ENCODE measurements around the gene ZNF311.

ZNF311 gene

DNA sequence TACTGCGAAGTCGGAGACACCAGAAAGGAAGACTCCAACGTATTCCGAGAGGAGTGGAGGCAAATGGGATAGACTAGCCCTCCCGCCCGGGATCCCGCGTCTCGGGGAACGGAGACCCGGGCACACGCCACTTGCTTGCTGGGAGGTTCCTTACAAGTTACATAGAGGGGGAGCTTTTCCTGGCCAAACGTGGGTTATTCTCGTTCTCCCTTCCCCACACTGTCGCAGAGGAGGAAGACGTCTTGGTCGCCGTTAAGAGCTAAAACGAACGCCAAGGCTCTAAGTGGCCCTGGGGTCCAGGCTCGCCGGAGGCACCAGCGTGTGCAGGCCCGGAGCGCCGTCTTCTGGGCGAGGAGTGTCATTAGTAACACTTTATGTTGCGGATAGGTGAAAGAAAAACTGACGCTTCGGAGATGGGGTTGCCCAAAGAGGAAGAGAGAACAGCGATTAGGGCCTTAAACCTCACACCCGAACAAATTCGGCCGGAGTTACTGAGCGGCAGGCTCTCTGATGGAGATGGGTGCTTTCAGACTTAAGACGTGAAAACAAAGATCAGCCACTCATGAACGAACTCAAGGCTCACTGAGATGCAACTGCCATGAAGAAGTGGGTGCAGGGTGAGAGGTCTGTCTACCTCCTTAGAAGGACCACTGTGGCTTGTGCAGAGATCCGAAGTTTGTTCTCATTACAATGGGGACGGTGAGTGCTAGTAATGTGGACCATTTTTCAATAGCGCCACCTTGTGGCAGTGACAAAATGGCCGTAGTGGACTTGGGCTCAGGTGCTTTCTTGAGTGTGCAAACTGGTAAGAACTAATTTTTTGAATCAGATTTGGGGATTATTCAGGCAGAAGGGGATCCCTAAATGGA, 11.7 kb upstream of the ZNF311 start:
- H3K4me2 ChIP-seq = peak overlapping the region; percentile 73 to 95 (median 83)
- peaks cover 9 to 23% (median 18%) of the 10 kb centered on the region in 11 experiments; a peak in 21 of 22 replicates for H3K9me3 ChIP-seq (replicated peaks in 1 of 11)
- no peaks in the 10 kb centered on the region for H3K36me3 ChIP-seq
- peak overlapping the region; percentile 11 to 73 (median 58); a peak in 18 of 22 replicates for H3K9ac ChIP-seq
- H3K27ac ChIP-seq = peak overlapping the region in 4 of 11 experiments; percentile 2 to 38 (median 28); a peak in 4 of 22 replicates
- peak overlapping the region; percentile 54 to 73 (median 62) for H3K4me3 ChIP-seq
- H3K27me3 ChIP-seq = peaks cover 0 to 7% (median 0%) of the 10 kb centered on the region in 11 experiments; a peak in 6 of 22 replicates
- no peak for TF ChIP-seq Cebpa-rat (IDR thresholded peaks at IDR 0.05)
- H4K20me1 ChIP-seq = no peaks in the 10 kb centered on the region
- peaks cover 0 to 6% (median under 1%) of the 10 kb centered on the region in 10 experiments; a peak in 2 of 20 replicates for H3K4me1 ChIP-seq

- H3K36me3 ChIP-seq = no peaks in the 10 kb centered on the region
- H3K27me3 ChIP-seq = peaks cover 0 to 9% (median 5%) of the 10 kb centered on the region in 11 experiments; a peak in 10 of 22 replicates
- no peak overlapping the region for H3K4me2 ChIP-seq
- no peak for TF ChIP-seq Cebpa-rat (IDR thresholded peaks at IDR 0.05)
- H4K20me1 ChIP-seq = no peaks in the 10 kb centered on the region
- no peak overlapping the region for H3K9ac ChIP-seq
- peaks cover 0 to 11% (median 4%) of the 10 kb centered on the region in 10 experiments; a peak in 2 of 20 replicates for H3K4me1 ChIP-seq
- H3K4me3 ChIP-seq = peak overlapping the region in 2 of 10 experiments; percentile 6 to 9; a peak in 1 of 20 replicates
- H3K27ac ChIP-seq = no peak overlapping the region
- peaks cover 9 to 23% (median 17%) of the 10 kb centered on the region in 11 experiments; a peak in 21 of 22 replicates for H3K9me3 ChIP-seq (replicated peaks in 1 of 11)
Observed at GRCh38 chr6:29014729-29015608, 9.9 kb upstream of the ZNF311 start.

DNA sequence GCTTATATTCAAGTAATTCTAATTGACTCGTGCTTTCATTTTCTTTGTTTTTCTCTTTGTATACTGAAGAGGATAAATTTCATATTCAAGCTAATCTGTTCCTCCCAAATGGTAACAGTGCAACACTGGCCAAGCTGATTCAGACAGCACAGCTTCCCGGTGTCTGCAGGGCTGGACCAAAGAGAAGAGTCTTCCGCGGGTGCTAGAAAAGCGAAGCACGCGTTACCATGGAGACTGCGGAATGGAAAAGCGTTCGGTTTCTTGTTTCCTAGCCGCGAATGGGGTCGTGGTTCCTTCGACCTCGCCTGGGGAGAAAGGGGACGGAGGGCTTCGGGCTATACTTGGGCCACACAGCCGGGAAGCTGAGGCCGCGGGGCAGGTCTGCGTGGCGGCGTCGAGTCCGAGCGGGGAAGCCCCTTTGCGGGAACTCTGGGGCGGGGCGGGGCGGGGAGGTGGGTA, 6.2 kb upstream of the ZNF311 start:
- H3K27ac ChIP-seq = peak overlapping the region in 1 of 11 experiments; percentile 30; a peak in 2 of 22 replicates
- H3K9ac ChIP-seq = peak overlapping the region in 9 of 11 experiments; percentile 25 to 66 (median 56); a peak in 11 of 22 replicates
- peak overlapping the region; percentile 48 to 71 (median 60) for H3K4me3 ChIP-seq
- H3K4me1 ChIP-seq = peaks cover 0 to 8% (median 3%) of the 10 kb centered on the region in 10 experiments; a peak in 2 of 20 replicates
- H3K4me2 ChIP-seq = peak overlapping the region; percentile 51 to 87 (median 76)
- H3K36me3 ChIP-seq = no peaks in the 10 kb centered on the region
- TF ChIP-seq Cebpa-rat (IDR thresholded peaks at IDR 0.05) = no peak
- peaks cover 9 to 23% (median 17%) of the 10 kb centered on the region in 11 experiments; a peak in 21 of 22 replicates for H3K9me3 ChIP-seq (replicated peaks in 1 of 11)
- no peaks in the 10 kb centered on the region for H4K20me1 ChIP-seq
- H3K27me3 ChIP-seq = peaks cover 0 to 9% (median 5%) of the 10 kb centered on the region in 11 experiments; a peak in 10 of 22 replicates

- Histone ChIP-seq H3K27ac (no peak overlapping the region), H3K4me2 (no peak overlapping the region), H3K4me3 (no peak overlapping the region), H3K27me3 (peaks cover 0 to 13% (median 7%) of the 10 kb centered on the region in 11 experiments; a peak in 12 of 22 replicates), H3K36me3 (no peaks in the 10 kb centered on the region), H3K9me3 (replicated peaks in 1 of 11) (peaks cover 0 to 15% (median 6%) of the 10 kb centered on the region in 11 experiments; a peak in 15 of 22 replicates), H4K20me1 (no peaks in the 10 kb centered on the region), H3K4me1 (peaks cover 0 to 5% (median 3%) of the 10 kb centered on the region in 10 experiments; a peak in 1 of 20 replicates), H3K9ac (no peak overlapping the region)
- no peak for TF ChIP-seq Cebpa-rat (IDR thresholded peaks at IDR 0.05)
Observed at GRCh38 chr6:29009358-29009757, 4.2 kb upstream of the ZNF311 start.

DNA sequence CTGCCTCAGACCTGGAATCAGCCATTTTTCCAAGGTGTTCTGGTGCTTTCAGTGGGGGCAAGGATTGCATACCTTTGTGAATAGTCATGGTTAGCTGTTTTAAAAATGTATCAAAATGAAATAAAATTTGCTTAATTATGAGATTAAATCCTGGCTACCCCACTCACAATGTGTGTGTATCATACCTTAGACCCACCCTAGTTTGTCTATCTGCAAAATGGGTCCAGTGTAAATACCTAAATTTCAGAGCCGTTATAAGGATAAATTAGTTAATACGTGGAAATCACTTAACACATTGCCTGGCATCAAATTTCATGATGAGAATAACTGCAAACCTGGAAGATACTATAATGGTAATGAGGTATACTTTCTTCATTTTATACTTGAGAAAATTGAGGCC, 3.0 kb upstream of the ZNF311 start:
- Histone ChIP-seq H3K9ac (no peak overlapping the region), H3K9me3 (replicated peaks in 1 of 11) (peaks cover 0 to 13% (median 6%) of the 10 kb centered on the region in 11 experiments; a peak in 9 of 22 replicates), H4K20me1 (no peaks in the 10 kb centered on the region), H3K4me3 (no peak overlapping the region), H3K27ac (no peak overlapping the region), H3K4me1 (peaks cover 0 to 5% (median 3%) of the 10 kb centered on the region in 10 experiments; a peak in 1 of 20 replicates), H3K36me3 (no peaks in the 10 kb centered on the region), H3K4me2 (no peak overlapping the region), H3K27me3 (peaks cover 0 to 13% (median 7%) of the 10 kb centered on the region in 11 experiments; a peak in 12 of 22 replicates)
- no peak for TF ChIP-seq Cebpa-rat (IDR thresholded peaks at IDR 0.05)

- TF ChIP-seq Cebpa-rat (IDR thresholded peaks at IDR 0.05) = no peak
- Histone ChIP-seq H3K27me3 (no peaks in the 10 kb centered on the region), H3K36me3 (no peaks in the 10 kb centered on the region), H4K20me1 (no peaks in the 10 kb centered on the region), H3K4me2 (no peak overlapping the region), H3K4me3 (no peak overlapping the region), H3K9me3 (replicated peaks in 1 of 11) (peaks cover 0 to 11% (median 4%) of the 10 kb centered on the region in 11 experiments; a peak in 6 of 22 replicates), H3K27ac (no peak overlapping the region), H3K4me1 (no peaks in the 10 kb centered on the region), H3K9ac (no peak overlapping the region)
Observed at GRCh38 chr6:28996844-28997510, 8.1 kb downstream of the ZNF311 start.

DNA sequence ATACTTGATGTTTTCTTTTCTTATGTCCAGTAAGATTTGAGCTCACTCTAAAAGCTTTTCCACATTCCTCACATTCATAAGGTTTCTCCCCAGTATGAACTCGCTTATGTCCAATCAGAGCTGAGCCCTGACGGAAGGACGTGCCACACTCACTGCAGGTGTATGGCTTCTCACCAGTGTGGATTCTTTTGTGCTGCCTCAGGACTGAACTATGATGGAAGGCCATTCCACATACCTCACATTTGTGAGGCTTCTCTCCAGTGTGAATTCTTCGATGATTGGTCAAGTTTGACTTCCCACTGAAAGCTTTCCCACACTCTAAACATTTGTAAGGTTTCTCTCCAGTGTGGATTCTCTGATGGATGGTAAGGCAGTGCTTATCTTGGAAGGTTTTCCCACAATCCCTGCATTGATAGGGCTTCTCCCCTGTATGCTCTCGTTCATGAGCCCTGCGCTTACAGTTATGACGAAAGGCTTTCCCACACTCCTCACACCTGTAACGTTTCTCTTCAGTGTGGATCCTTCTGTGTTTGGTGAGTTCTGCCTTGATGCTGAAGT, 9.9 kb downstream of the ZNF311 start:
- no peaks in the 10 kb centered on the region for H3K4me1 ChIP-seq

More for the DNA sequence above, 9.9 kb downstream of the ZNF311 start:
- no peaks in the 10 kb centered on the region for H4K20me1 ChIP-seq
- H3K4me3 ChIP-seq = no peak overlapping the region
- H3K27ac ChIP-seq = no peak overlapping the region
- H3K27me3 ChIP-seq = no peaks in the 10 kb centered on the region
- no peak overlapping the region for H3K9ac ChIP-seq
- no peaks in the 10 kb centered on the region for H3K36me3 ChIP-seq
- no peak for TF ChIP-seq Cebpa-rat (IDR thresholded peaks at IDR 0.05)
- no peak overlapping the region for H3K4me2 ChIP-seq
- peaks cover 0 to 11% (median 4%) of the 10 kb centered on the region in 11 experiments; a peak in 6 of 22 replicates for H3K9me3 ChIP-seq (replicated peaks in 1 of 11)
